NOMO-1 treated with dmso at 0.1 percent for 144 hours (cell line): ENCODE data around the gene DUOXA1.

Experiments
- DNase-seq: peaks from one replicate; lab custom pipeline; 2025; ENCODE audit not compliant: unreplicated experiment; lab: John Stamatoyannopoulos, UW

Gene DUOXA1

GRCh38 chr15:45129651-45130129, at the start of gene DUOXA1, which contains the start of gene DUOX1:
DUOXA1 (minus strand) TSS chr15:45129879; CDS start chr15:45123014, 6,865 bp downstream.
DUOX1 (plus strand) TSS chr15:45129994; CDS start chr15:45131967, 1,973 bp downstream.
- DNase-seq: no peak

GRCh38 chr15:45177285-45177684, 47.6 kb upstream of the DUOXA1 start:
- DNase-seq: no peak

GRCh38 chr15:45174577-45174976, 44.9 kb upstream of the DUOXA1 start:
- DNase-seq: no peak

DNA sequence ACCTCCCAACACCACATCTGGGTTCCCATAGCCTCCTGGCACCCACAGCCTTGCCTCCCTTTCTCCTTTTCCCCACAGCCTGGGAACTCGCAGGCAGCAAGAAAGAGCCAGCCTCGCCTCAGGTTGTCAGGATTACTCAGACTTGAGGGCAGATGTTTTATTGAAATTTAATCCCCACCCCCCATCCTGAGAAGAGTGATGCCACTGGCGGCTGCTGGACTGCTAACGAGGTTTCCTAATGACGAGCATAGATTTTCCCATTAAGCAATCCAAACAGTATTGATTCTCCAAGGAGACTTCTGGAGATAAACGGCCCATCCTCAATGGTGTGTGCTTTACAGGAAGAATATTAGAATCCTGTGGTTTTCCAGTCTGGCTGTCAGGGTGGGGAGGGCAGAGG, 44.4 kb upstream of the DUOXA1 start:
- DNase-seq: no peak

DNA sequence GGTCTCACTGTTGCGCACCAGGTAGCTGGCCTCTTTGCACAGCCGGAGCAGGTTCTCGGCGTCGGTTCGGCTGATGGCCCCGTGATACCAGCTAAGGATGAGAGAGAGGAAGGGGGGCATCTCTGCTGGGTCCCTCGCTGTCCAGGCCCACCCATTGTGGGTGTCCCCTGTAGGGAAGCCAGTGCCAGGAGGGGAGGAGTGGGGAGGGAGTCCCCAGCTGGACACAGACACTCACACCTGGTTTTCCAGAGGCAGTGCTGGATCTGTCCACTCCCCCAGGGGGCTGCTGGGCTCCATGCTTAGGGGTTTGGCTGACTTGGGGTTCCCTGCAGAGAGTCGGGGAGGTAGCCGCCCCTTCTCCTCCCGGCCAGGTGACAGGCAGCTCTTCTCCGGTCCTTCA, 42.2 kb upstream of the DUOXA1 start:
- no peak for DNase-seq

DNA sequence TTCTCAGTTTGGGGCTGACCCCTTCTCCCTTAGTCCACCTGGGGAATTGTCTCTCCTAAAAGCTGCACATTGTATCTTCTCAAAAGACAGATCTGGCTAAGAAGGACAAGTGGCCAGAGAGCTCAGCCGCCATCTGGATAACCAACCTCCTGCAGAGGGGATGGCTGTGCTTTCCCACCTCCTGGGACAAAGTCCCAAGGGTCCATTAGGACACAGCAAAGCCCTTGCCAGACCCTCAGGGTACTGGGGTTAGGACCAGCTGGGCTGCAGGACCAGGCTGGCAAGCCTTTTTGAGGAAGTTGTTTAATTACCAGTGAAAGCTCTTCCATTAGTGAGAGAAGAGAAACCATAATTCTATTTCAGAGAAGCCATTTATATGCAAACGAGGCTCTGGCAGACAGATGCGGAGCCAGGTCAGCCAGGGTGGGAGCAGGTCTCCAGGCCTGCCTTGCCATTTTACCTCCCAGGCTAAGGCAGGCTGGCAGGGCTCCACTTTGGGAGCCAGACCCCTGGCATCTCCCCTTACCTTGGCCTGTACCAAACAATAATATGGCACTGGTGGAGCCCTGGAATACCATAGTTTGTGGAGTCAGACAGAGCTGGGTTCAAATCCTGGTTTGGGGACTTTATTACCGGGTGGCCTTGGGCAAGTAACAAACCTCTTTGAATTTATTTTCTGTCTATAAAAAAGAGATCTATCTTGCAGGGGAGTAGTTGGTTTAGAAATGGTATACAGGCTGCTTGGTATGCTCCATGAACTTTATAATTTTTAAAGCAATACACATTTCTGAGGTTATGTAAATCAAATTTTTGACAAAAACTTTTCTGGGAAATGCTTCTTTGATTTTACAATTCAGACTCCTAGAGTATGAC, 40.2 kb upstream of the DUOXA1 start:
- peak; percentile 54 for DNase-seq

- DNase-seq: no peak
Observed at GRCh38 chr15:45168751-45169551, 39.3 kb upstream of the DUOXA1 start.

DNA sequence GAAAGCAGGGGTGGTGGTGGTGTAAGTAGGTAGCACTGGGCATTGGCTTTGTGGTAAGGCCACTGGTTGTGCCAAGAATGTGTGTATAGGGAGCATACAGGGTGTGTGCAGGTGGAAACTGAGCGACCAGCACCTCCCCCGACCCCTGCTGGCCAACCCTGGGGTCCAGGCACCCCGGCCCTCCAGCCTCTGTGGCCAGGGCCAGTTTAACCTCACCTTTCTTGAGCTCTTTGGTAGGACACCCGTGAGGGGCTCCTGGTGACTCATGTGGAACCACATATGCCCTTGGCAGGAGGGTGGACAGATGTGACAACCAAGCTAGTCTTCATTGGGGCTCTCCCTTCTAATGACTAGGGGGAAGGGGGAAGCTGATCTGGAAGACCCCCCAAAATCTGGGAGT, 38.6 kb upstream of the DUOXA1 start:
- no peak for DNase-seq

DNA sequence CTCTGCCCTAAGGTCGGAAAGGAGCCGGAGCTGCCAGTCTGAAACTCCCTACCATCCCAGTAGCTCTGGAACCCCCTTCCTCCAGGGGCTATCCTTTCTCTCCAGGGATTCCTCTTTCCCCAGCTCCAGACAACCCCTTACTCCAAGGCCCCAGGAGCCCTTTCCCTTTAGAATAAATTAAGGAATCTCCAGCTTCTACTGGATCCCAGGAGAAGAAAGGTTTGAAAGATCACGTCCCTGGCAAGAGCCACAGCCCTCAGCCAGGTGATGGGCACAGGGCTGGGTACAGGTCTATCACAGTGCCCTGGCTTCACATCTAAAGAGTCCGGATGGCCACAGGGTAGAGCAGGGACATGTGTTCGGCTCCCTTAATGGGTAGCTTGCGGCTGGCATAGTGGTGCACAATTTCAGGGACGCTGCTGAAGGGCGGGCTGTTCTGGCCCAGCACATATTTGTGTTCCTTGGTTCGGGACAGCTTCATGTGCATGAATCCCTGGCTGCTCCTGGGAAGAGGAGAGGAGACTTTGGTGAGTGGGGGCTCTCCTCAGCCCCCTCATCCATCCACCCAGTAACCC, 38.0 kb upstream of the DUOXA1 start:
- no peak for DNase-seq

- DNase-seq: peak; percentile 85
Observed at GRCh38 chr15:45166834-45167630, 37.4 kb upstream of the DUOXA1 start.

- no peak for DNase-seq
Observed at GRCh38 chr15:45165536-45165935, 35.9 kb upstream of the DUOXA1 start.

- no peak for DNase-seq
Observed at GRCh38 chr15:45164914-45165313, 35.2 kb upstream of the DUOXA1 start.

GRCh38 chr15:45163508-45163856, 33.8 kb upstream of the DUOXA1 start:
- no peak for DNase-seq

DNA sequence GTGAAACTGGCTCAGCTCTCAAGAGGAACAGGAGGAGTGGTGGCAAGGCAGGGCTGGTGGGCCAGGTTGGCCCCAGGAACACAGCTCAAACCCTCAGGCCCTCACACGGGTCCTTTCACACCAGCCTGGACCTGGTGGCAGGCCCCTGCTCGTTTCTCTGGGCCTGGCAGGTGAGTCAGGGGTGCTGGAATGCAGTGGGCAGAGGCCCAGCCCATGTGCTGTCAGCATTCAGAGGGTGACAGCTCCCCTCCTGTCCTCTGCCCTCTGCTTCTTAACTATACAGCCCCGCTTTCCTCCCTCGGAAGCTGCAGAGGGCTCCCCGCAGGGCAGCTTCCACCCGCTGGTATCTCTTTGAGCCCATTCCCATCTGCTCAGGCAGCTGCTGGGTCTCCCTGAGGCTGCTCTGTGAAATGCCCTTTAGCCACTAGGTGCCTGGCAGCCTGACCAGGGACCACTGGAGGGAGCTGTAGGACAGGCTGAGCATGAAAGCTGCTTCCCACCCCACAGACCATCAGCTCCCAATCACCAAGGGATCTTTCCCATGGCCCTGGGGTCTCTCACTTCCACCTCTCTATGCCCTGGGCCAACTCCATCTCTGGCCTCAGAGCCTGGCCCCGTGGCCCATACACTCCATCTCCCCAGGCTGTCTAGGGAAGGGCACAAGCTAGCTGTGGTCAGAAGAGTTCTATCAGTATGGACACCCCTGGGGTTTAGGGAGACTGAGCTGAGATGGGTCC, 33.3 kb upstream of the DUOXA1 start:
- peak; percentile 42 for DNase-seq

GRCh38 chr15:45161666-45162065, 32.0 kb upstream of the DUOXA1 start:
- no peak for DNase-seq

- no peak for DNase-seq
Observed at GRCh38 chr15:45157974-45158373, 28.3 kb upstream of the DUOXA1 start.

DNA sequence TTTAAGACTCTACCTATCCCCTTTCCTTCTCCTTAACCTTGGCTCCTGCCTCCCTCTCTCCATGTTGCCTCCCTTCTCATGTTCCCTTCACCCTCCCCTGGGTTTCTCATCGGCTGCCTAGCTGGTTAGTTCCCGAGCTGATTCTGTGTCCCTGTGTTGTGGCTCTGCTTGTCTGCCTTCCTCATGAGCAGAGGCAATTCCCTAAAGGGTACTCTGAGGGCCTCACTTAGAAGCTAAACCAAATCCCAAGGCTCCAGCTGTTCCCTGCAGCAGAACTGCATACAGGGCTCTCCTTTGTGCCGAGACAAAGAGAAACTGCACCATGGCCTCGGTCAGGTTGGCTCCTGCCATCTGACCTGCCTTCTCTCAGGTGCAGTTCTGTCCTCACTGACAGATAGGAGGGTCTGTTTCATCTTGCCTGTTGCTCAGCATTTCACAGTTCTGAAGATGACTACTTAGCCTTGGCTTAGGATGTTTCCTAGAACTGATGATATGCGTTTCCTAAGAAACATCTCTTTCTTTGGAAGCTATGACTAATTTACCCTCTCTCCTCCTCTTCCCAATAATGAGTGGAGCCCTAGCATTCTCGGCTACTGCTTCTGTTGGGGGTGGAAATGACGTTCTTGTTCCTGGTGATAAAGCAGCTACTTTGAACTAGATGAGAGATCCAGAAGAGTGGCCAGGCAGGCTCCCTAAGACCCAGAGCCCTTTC, 27.2 kb upstream of the DUOXA1 start:
- DNase-seq: no peak

GRCh38 chr15:45155739-45156138, 26.1 kb upstream of the DUOXA1 start:
- no peak for DNase-seq

GRCh38 chr15:45151998-45152828, 22.5 kb upstream of the DUOXA1 start:
- DNase-seq: no peak
